IPS-NIHi11 (cell line): Measurements from ENCODE around the gene MARCHF7.
"Not testable (repeated sequence)": the region's sequence is repeated elsewhere in the genome, so short reads cannot be mapped to it uniquely, and the experiment has no call there.

Experiments
- DNase-seq: peaks from one replicate; pipeline ENCODE4 v3.0.0; 2012; ENCODE audit warnings: mixed read lengths, low spot score

MARCHF7 gene

DNA sequence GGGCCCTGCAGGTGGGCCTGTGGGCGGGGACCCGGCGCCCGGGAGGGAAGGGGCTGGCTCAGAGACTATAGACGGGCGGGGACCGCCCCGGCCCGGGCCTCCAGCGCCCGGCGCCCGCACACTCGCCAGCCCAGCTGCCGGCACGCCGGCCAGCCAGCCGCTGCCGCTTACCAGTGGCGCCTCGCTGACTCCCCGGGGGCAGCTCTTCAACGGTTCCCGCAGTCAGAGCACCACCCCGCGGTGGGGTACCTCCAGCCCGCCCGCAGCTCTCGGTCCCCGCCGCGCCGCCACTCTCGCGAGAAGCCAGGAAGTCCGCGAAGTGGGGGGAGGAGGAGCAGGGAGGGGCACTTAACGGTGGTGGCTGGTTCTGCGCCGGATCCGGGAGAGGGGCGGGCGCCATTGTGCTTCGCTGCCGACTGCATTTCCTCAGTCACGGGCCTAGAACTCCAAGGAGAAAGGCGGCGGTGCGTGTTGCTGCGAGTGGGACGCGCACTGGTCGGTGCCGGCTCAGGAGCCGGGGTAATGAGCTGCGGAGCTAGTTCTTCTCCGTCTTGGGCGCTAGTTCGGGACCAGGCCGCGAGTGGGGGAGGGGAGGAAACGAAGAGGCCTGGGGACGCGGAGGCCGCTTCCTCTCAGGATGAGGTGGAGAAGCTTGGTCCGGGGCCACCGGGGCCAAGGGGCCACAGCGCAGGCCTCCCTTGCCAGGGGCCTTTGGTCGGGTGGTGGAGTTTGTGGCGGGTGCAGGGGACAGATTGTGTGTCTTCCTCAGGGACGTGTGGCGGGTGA is at the start of gene MARCHF7:
Gene MARCHF7 (plus strand): TSS at position 364 of the 786 bp plus-strand sequence. CDS start 16,517 bp downstream, outside the sequence.
- DNase-seq, result peak; percentile 96

DNA sequence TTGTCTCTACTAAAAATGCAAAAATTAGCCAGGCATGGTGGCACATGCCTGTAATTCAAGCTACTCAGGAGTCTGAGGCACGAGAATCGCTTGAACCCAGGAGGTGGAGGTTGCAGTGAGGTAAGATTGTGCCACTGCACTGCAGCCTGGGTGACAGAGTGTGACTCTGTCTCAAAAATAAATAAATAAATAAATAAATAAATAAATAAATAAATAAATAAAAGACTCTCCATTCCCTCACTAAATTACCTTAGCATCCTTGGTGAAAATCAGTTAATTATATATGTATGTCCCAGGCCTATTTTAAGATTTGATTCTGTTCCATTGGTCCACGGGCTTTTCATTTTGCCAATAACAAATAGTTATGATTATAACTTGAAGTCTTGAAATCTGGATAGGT is 44.9 kb upstream of the MARCHF7 start:
- not testable (repeated sequence) for DNase-seq

GRCh38 chr2:159671047-159671446 is 41.3 kb upstream of the MARCHF7 start:
- no peak for DNase-seq

GRCh38 chr2:159677654-159678053 is 34.7 kb upstream of the MARCHF7 start:
- DNase-seq, result no peak

GRCh38 chr2:159680692-159681091 is 31.6 kb upstream of the MARCHF7 start:
- DNase-seq, result no peak

DNA sequence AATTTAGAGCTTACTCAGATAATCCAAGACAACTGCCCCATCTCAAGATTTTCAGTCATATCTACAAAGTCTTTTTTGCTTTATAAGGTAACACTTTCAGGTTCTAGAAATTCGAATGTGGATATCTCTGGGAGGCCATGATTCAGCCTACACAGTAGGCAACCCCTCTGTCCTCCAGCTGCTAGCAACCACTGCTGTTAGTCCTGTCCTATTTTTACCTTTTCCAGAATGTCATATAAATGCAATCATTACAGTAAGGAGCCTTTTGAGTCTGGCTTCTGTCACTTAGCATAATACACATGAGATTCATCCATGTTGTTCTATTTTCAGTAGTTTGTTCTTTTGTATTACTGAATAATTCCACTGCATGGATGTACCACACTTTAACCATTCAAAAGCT is 28.5 kb upstream of the MARCHF7 start:
- DNase-seq, result no peak

DNA sequence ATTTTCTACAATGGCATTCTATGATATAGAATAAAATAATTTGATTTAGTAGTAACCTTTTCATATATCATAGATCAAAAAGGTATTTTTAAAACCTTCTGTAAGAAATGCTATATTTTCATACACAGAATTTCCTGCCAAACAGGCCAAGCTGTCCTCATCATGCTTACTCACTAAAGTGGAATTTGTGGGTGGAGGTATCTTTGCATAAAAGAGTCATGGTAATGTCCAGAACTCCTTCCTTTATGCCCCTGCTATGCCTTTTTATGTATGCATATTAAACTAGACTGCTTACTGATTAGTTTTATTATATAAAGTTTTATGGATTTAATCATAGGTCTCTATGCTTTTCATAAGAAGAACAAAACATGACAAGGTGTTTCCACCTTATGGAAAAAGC is 27.5 kb upstream of the MARCHF7 start:
- no peak for DNase-seq

GRCh38 chr2:159694500-159695040 is 17.7 kb upstream of the MARCHF7 start:
- DNase-seq, result no peak

DNA sequence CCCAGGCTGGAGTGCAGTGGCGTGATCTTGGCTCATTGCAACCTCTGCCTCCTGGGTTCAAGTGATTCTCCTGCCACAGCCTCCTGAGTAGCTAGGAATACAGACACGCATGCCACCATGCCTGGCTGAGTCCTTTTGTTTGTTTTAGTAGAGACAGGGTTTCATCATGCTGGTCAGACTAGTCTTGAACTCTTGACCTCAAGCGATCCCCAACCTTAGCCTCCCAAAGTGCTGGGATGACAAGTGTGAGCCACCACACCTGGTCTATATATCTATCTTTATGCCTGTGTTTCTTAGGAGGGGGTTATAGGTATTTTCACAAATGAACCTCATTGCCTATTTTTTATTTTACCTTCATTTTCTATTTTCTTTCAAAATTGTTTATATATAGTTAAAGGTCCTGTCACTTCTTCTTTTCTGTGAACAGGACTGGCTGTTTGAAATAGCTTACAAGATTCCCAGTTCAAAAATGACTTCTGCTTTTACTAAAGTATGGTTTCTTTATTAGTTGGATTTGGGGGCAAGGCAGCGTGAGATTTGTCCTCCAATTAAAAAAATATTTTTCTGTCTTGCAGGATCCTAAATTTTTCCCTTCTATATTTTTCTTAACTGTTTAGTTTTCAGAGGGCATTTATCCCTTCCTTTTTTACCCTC is 16.4 kb upstream of the MARCHF7 start:
- no peak for DNase-seq

GRCh38 chr2:159703491-159703890 is 8.8 kb upstream of the MARCHF7 start:
- no peak for DNase-seq

DNA sequence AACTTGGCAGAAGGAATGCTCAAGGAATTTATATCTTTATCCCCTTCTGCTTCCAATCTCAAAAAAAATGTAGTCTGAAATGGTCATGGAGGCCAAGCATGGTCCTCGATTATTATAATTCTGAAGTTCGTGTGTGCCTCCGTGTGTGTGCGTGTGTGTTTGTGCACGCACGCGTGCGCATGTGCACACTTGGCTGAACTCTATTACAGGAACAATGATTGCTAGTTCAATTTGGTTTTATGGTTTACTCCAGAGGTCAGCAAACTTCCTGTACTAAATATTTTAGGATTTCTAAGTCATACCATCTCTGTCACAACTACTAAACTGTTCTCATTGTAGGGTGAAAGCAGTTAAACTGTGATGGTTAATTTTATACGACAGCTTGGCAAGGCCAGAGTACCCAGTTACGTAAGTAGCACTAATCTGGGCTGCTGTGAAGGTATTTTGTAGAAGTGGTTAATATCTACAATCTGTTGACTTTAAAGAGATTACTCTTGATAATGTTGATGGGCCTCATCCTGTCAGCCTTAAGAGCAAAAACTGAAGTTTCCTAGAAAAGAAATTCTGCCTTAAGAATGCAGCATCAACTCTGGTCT is 5.8 kb upstream of the MARCHF7 start:
- DNase-seq, result no peak

- DNase-seq, result no peak
These were observed 4.1 kb upstream of the MARCHF7 start for GRCh38 chr2:159708066-159708760.

GRCh38 chr2:159710601-159711180 is 1.6 kb upstream of the MARCHF7 start:
- no peak for DNase-seq

- no peak for DNase-seq
These were observed 654 bp upstream of the MARCHF7 start for GRCh38 chr2:159711562-159712142.

DNA sequence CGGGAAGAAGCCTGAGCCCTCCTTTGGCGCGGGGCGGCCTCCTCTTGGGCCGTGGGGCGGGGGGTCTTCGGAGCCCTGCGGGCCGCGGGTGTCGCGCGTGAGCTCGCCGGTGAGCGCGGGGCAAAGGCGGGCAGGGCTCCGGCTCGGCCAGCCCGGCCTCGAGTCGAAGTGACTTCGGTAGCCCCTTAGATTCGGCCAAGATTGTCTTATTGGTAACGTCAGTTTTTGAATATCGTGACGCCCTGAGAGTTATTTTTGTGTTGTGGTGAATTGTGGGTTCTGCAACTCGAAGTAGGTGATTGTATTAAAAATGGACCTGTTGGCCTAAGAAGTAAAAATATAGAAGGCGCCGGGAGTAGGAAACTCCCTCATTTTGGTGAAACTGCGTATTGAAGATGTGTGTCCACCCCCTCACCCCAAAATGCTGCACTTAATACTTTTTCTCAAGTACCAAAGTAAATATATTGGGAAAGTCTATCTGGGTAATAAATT is 669 bp downstream of the MARCHF7 start:
- no peak for DNase-seq

DNA sequence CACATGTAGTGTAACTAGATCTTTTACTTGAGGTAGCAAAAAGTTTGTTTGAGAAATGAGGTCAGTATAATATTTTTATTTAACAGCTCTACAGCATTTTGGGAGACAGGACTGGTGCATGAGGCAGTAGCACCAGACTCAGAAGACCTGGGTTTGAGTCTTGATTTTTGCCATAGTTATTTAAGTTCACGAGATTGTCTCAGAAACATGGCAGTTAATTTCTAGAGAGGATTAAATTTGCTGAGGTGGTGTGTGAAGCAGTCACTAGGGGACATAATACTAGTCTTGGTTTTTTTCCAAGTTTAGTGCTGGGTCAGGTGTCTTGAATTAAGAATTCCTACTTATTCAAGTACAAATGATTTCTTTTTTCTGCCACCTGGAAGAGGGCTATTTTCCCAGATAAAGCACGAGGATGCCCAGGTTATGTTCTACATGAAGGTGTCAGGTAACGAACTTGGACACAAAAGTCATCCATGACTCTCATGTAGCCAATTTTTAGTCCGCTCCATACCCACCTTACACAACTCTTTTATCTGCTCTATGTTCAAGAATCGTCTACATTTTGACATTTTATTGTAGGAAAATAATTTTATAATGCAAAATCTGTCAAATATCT is 1.4 kb downstream of the MARCHF7 start:
- no peak for DNase-seq

DNA sequence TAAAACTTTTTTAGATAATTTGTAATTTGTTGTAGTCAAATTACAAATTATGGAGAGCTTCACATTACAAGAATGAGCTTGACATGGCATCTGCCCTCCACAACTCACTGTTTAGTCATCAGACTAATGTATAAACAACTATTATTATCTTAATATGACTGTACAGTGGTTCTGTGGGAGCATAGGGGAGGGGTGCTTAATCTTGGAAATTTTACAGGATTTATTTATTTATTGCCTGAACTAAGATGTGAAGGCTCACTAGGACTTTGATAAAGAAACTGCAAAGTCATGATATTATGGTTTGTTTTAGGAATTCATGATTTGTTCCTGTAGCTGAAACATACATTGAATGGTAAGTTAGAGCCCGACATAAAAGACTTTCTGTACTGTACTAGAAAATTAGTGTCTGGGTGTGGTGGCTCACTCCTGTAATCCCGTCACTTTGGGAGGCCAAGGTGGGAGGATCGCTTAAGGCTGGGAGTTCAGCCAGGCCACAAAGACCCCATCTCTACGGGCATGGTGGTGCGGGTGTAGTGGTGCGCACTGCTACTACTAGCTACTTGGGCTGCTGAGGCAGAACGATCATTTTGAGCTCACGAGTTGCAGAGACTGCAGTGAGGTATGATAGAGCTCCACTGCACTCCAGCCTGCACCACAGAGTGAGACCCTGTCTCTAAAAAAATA is 2.1 kb downstream of the MARCHF7 start:
- no peak for DNase-seq

DNA sequence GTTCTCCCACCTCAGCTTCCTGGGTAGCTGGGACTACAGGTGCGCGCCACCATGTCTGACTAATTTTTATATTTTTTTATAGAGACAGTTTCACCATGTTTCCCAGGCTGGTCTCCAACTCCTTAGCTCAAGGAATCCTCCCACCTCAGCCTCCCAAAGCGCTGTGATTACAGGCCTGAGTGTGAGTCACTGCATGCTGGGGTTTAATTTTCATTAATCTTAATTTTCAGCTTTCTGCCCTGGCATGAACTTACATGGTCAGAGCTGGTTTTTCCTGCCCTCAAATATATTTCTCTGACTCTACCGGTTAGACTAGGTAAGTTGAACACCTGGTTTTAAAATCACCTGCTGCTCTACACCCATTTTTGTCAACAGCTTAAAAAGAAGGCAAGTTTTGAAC is 3.1 kb downstream of the MARCHF7 start:
- no peak for DNase-seq

DNA sequence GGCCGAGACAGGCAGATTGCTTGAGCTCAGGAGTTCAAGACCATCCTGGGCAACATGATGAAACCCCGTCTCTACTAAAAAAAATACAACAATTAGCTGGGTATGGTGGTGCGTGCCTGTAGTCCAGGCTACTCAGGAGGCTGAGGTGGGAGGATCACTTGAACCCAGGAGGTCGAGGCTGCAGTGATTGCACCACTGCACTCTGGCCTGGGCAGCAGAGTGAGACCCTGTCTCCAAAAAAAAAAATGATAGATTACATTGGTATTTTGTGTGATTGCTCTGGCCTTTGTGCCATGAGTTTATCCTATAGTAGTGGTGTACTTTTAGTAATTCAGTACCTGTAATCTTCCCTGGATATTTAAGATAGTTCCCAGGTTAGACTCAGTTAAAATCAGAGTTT is 4.1 kb downstream of the MARCHF7 start:
- DNase-seq, result not testable (repeated sequence)

- no peak for DNase-seq
These were observed 4.6 kb downstream of the MARCHF7 start for GRCh38 chr2:159716857-159717256.
